Ectodermal cell (in vitro differentiated cells): ENCODE measurements around the gene NRP1.

Experiments used
- H3K27ac ChIP-seq: 2 replicates; pipeline ENCODE4 v1.7.0; 2013; ENCODE audit warnings: mild to moderate bottlenecking, low read depth, low read length; ENCODE audit not compliant: insufficient read depth, poor library complexity, severe bottlenecking
- H3K27me3 ChIP-seq: 2 replicates; pipeline ENCODE4 v1.7.0; 2013; ENCODE audit warnings: mild to moderate bottlenecking, low read length; ENCODE audit not compliant: insufficient read depth, control insufficient read depth, poor library complexity, severe bottlenecking
- H3K36me3 ChIP-seq: one replicate; pipeline ENCODE4 v1.7.0; 2013; ENCODE audit warnings: low read length; ENCODE audit not compliant: control insufficient read depth, insufficient read depth
- H3K4me1 ChIP-seq: one replicate; pipeline ENCODE4 v1.7.0; 2013; ENCODE audit warnings: low read length; ENCODE audit not compliant: control insufficient read depth, insufficient read depth
- H3K4me3 ChIP-seq: 2 replicates; pipeline ENCODE4 v1.7.0; 2013; ENCODE audit warnings: low read depth, low read length, control low read depth; ENCODE audit not compliant: insufficient read depth
- H3K9me3 ChIP-seq: 2 replicates; pipeline ENCODE4 v1.7.0; 2013; ENCODE audit warnings: mild to moderate bottlenecking, low read length, moderate library complexity; ENCODE audit not compliant: control insufficient read depth
- WGBS, 2 experiments: methylation state at CpG; one replicate each; pipeline ENCODE4 v1.1.7; 2013; ENCODE audit warnings: missing lambda C conversion rate in 2 of 2; 5-methylcytosine and 5-hydroxymethylcytosine counted together

NRP1 gene

DNA sequence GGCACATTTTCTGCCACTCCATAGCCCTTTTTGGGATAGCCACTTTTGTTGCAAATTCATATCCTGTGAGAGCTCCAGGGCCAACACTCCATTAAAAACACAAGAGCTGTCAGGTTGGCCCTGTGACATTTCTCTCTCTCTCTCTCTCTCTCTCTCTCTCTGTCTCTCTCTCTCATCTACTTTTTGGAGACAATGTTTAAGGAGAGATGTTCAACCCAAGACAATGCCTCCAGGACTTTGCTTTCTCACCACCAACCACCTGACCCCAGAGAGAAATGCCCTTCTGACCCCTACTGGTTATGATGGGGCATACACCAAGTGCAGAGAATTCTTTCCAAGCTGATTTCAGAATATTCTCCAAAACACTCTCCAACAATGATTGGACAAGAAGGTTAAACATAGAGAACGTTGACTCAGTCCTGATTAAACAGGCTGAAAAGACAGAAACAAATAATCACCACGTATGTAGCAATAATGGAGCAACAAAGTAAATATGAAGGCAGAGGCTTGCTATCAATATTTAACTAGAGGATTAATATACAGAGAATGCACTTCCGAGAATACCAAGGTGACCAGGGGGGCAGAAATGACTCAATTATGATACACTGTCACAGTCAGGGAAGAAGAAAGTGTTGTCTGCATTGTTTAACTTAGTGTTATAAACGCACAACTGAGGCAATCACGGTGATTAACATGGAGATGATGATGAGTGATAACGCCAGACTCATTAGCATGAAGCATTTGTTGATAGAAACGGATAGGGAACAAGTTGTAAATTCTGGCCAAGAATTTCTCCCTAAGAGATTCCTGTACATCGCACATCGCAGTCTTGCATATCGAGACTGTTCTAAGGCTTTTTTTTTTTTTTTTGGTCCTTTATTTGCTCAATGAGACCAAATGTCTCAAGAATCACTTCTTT is 178.5 kb downstream of the NRP1 start:
- whole genome bisulfite sequencing, 2 experiments = 73 to 83% methylated on average over 8 to 10 of the region's 10 CpGs
- H3K36me3 ChIP-seq = no peaks in the 10 kb centered on the region
- H3K27ac ChIP-seq = no peak overlapping the region
- no peaks in the 10 kb centered on the region for H3K9me3 ChIP-seq
- no peaks in the 10 kb centered on the region for H3K4me1 ChIP-seq
- H3K27me3 ChIP-seq = no peaks in the 10 kb centered on the region
- no peak overlapping the region for H3K4me3 ChIP-seq

DNA sequence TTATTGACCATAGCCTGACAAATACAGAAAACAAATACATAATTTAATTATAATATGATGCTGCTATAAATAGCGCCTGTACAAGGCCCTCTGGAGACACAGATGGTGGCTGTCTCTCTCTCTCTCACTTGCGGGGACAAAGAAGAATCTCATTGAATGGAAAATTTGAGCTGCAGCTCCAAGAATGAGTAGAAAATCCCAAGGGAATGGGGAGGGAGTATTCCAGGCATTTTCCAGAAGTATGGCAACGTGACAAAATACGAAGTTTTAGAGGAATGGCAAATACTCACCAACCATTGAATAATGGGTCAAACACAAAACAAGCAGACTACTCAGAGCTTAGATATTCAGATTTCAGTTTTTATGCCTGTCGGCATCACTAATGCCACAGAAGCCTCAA is 179.9 kb downstream of the NRP1 start:
- H3K27ac ChIP-seq = no peak overlapping the region
- H3K4me3 ChIP-seq = no peak overlapping the region
- 94% methylated on average over 5 of the region's 5 CpGs for WGBS, 2 experiments
- H3K4me1 ChIP-seq = no peaks in the 10 kb centered on the region
- H3K9me3 ChIP-seq = no peaks in the 10 kb centered on the region
- H3K36me3 ChIP-seq = no peaks in the 10 kb centered on the region
- H3K27me3 ChIP-seq = no peaks in the 10 kb centered on the region

DNA sequence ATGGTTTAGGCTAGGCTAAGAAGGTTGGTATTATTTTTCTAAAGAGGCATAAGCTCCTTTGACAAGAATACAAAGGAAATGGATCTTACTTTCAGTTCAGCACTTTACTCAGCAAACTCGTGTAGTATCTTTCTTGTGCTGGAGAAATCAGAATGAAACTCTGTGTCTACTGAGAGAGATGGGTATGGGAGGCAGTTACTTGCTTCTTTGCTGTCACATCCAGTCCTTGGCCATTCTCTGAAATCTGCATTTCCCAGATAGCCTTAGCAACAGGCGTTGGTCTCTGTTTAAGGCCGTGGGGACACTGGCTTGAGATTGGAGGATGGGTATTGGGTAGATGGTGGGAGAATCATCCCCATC is 180.5 kb downstream of the NRP1 start:
- Histone ChIP-seq H3K4me3 (no peak overlapping the region), H3K4me1 (no peaks in the 10 kb centered on the region), H3K36me3 (no peaks in the 10 kb centered on the region), H3K27ac (no peak overlapping the region), H3K27me3 (no peaks in the 10 kb centered on the region), H3K9me3 (no peaks in the 10 kb centered on the region)
- 83 to 92% methylated on average over 3 of the region's 3 CpGs for WGBS, 2 experiments

DNA sequence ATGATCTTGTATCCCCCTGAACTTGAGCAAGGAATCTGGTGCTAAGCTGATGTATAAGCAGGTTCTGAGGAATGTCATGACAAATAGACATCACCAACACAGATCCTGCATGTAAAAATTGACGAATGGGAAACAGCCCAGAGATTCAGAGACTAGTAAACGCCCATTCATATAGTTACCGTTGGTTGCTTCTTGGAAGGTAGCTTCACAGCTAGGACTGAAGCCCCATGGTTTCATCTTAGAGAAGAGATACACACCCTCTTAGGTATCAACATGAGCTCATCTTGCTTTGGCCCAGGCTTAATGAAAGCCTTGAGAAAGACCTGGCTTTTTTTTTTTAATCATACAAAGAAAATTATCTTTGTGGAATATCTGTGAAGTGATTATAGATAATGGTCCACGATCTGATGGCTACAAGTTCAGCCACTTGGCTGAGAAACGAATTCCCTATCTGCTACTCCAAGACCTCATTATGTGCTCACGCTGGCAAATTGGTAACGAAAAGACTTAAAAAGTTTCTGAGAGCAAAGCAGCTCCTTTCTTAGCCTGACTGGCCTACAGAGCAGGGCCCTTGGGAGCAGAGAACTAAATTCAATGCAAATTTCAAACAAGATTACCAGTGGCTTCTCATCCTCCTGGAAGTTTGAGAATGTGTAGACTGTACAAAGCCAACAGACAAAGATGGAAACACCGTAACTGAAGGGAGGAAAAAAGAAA is 181.1 kb downstream of the NRP1 start:
- 94 to 95% methylated on average over 8 of the region's 8 CpGs for WGBS, 2 experiments
- H3K27ac ChIP-seq = no peak overlapping the region

DNA sequence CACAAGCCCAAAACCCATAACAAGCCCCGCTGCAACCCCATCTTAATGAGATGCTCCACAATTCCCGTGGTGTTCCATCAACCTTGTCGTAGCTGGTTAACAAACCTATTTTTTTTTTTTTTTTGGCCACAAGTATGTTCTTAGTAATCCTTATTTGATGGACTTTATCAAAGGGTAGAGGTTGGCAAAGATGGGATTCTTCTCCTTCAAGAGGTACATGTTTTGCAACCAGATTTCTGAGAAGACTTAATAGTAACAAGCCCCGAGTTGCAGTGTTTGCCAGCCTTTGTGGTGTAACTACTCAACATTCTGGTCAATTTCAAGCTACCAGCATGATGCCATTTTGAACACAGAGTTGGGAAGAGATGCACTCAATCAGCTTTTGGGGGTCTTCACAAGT is 181.7 kb downstream of the NRP1 start:
- H3K27me3 ChIP-seq = no peaks in the 10 kb centered on the region
- WGBS, 2 experiments = 94 to 95% methylated on average over 4 of the region's 4 CpGs

More for the DNA sequence above, 181.1 kb downstream of the NRP1 start:
- Histone ChIP-seq H3K4me1 (no peaks in the 10 kb centered on the region), H3K9me3 (no peaks in the 10 kb centered on the region), H3K4me3 (no peak overlapping the region), H3K36me3 (no peaks in the 10 kb centered on the region), H3K27me3 (no peaks in the 10 kb centered on the region)

DNA sequence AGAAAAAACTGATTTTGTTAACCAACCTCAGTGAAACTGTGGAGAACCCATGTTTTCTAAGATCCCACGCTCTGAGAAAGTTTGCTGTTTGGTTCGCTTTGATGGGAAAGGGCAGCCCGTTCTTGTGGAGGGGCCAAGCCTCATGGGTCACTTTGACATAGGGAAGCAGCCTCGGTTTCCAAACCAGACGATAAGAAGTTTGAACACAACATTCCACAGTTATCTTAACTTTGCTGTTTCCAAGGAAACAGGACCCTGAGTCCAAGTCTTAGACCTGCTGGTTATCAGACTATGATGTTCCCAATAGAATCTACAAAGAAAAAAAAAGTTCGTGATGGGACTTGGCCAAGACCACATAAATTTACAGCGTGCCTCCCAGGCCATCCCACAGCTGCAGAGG is 182.3 kb downstream of the NRP1 start:
- H3K9me3 ChIP-seq = no peaks in the 10 kb centered on the region
- WGBS, 2 experiments = 92 to 95% methylated on average over 7 of the region's 7 CpGs
- no peak overlapping the region for H3K27ac ChIP-seq
- no peaks in the 10 kb centered on the region for H3K4me1 ChIP-seq
- no peaks in the 10 kb centered on the region for H3K36me3 ChIP-seq
- no peaks in the 10 kb centered on the region for H3K27me3 ChIP-seq
- no peak overlapping the region for H3K4me3 ChIP-seq

More for the DNA sequence above, 181.7 kb downstream of the NRP1 start:
- H3K27ac ChIP-seq = no peak overlapping the region
- no peak overlapping the region for H3K4me3 ChIP-seq
- H3K9me3 ChIP-seq = no peaks in the 10 kb centered on the region
- H3K4me1 ChIP-seq = no peaks in the 10 kb centered on the region
- no peaks in the 10 kb centered on the region for H3K36me3 ChIP-seq

DNA sequence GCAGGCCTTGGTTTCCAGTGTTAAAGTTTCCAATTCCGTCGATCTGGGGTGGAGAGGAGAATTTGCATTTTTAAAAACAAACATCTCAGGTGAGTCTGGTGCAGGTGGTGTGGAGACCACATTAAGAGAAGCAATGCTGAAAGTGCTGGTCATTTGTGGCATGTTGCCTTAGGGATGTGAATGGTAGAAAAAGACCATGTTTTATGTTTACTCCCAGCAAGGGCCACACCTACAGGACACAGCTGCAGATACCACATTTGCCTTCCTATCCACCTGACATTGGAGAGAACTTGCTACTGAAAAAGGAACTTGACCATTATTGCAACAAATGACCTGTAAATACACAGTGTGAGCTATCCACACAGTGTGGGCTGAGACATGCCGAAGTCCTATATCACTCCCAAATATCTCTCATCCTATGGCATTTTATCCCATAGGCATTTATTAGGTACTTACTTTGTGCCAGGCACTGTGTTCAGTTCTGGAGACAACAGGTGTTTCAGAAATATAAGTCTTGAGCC is 183.1 kb downstream of the NRP1 start:
- no peak overlapping the region for H3K27ac ChIP-seq

DNA sequence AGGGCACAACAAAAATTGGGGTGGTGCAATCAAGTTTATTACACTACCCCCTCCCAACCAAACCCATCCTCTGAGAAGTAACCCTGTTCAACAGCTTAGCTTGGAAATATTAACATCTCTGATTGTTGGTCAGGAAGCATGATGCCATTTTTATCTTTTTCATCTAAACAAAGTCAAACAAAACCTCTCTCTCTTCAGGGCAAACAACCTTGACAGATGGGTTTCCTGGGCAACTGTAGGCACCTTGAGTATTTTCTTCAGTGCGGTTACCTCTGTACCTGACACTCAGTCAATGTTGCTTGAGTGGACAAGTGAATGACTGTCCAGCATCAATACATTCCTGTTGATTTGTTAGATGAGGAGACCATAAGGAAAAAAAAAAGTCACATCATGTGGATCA is 183.6 kb downstream of the NRP1 start:
- WGBS, 2 experiments = 95 to 98% methylated on average over 1 of the region's 1 CpG
- Histone ChIP-seq H3K9me3 (no peaks in the 10 kb centered on the region), H3K27me3 (no peaks in the 10 kb centered on the region), H3K27ac (no peak overlapping the region), H3K4me1 (no peaks in the 10 kb centered on the region), H3K4me3 (no peak overlapping the region), H3K36me3 (no peaks in the 10 kb centered on the region)

More for the DNA sequence above, 183.1 kb downstream of the NRP1 start:
- no peaks in the 10 kb centered on the region for H3K27me3 ChIP-seq
- WGBS, 2 experiments = 93% methylated on average over 3 of the region's 3 CpGs
- no peaks in the 10 kb centered on the region for H3K9me3 ChIP-seq
- H3K4me1 ChIP-seq = no peaks in the 10 kb centered on the region
- no peaks in the 10 kb centered on the region for H3K36me3 ChIP-seq
- H3K4me3 ChIP-seq = no peak overlapping the region

DNA sequence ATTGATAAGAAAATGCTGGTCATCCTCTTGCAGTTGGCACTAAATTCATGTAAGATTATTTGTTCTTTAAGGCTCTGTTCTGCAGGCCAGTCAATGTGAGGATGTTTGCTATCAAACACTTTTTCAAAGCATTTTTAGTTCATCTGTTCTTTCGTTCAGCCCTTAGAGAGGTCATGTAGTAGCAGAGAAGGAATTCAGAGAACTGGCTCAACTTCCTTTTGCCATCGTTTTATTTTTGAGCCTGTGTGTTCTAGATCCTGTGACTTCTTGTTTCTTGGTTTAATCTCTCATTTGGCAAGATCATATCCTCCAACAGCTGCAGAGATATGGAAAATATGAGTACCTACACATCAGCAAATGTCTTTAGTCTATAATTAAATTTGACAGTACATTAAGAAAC is 184.3 kb downstream of the NRP1 start:
- whole genome bisulfite sequencing, 2 experiments = 89 to 98% methylated on average over 2 of the region's 2 CpGs
- no peaks in the 10 kb centered on the region for H3K9me3 ChIP-seq
- H3K4me3 ChIP-seq = no peak overlapping the region
- H3K27ac ChIP-seq = no peak overlapping the region
- no peaks in the 10 kb centered on the region for H3K27me3 ChIP-seq
- no peaks in the 10 kb centered on the region for H3K36me3 ChIP-seq
- H3K4me1 ChIP-seq = no peaks in the 10 kb centered on the region

DNA sequence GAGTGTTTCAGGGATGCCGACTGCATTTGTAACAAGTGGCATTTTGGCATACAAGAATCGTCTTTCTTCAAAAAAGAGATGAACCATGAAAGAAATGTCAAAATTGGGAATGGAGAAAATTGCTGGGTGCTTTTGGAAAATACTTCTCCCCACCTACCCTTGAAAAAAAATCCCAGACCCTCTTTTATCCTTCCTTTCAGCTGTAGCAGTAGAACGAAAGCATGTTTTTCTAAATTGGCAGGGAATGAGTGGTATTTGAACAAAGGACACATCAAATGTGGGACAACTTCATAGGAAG is 187.5 kb downstream of the NRP1 start:
- H3K36me3 ChIP-seq = no peaks in the 10 kb centered on the region
- no peaks in the 10 kb centered on the region for H3K9me3 ChIP-seq
- no peaks in the 10 kb centered on the region for H3K4me1 ChIP-seq
- peaks cover 3% of the 10 kb centered on the region for H3K27me3 ChIP-seq
- no peak overlapping the region for H3K27ac ChIP-seq
- 87 to 90% methylated on average over 3 of the region's 3 CpGs for WGBS, 2 experiments
- no peak overlapping the region for H3K4me3 ChIP-seq
